ENCODE measurements around the gene FHAD1. TPM values are rescaled to one million over a fixed set of nuclear protein-coding genes. Genes with fewer than 3 reads are reported as not detected.

Gene FHAD1
- total RNA-seq, 1 experiment from 2014 or later: 1.9 TPM

DNA sequence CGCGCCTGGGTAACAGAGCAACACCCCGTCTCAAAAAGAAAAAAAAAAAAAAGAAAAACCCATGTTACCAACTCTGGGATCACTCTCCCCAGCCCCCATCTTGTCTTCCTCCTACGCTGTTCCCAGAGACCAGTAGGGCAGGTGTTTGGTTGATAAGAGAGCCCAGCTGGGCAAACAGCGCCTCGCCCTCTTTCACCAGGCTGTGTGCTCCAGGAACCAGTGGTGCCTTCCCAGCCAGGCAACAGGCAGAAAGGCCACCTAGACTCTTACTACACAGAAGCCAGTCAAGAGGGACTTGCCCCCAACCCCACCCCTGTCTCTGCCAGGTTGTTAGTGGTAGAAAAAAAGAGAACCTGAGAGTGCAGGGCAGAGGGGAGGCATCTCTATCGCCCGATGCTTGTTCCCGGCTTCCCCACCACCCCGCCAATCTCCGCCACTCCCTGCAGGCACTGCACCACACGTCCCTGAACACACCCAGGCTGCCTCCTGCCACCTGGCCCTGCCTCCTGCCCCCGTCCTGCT lies 177.2 kb downstream of the FHAD1 start:
- no peaks in the 10 kb centered on the region for H3K27me3 ChIP-seq (ENCODE audit: insufficient read depth, low read length)
- H3K23ac ChIP-seq (ENCODE audit: insufficient read length, low read depth, low read length): no peak overlapping the region
- no peaks in the 10 kb centered on the region for H3K23me2 ChIP-seq (ENCODE audit: insufficient read length, low read depth, low read length, poor library complexity, severe bottlenecking)
- no peak overlapping the region for H2BK120ac ChIP-seq (ENCODE audit: low read depth, low read length, poor library complexity, severe bottlenecking)
- no peaks in the 10 kb centered on the region for H4K20me1 ChIP-seq (ENCODE audit: control insufficient read depth, insufficient read depth, insufficient read length)
- no peaks in the 10 kb centered on the region for H3K79me2 ChIP-seq (ENCODE audit: insufficient read depth, low read length)
- no peak overlapping the region for H2AK5ac ChIP-seq (ENCODE audit: insufficient read length, low read length)
- no peak overlapping the region for H2AFZ ChIP-seq (ENCODE audit: low read length)
- TF ChIP-seq, protein P1, sequence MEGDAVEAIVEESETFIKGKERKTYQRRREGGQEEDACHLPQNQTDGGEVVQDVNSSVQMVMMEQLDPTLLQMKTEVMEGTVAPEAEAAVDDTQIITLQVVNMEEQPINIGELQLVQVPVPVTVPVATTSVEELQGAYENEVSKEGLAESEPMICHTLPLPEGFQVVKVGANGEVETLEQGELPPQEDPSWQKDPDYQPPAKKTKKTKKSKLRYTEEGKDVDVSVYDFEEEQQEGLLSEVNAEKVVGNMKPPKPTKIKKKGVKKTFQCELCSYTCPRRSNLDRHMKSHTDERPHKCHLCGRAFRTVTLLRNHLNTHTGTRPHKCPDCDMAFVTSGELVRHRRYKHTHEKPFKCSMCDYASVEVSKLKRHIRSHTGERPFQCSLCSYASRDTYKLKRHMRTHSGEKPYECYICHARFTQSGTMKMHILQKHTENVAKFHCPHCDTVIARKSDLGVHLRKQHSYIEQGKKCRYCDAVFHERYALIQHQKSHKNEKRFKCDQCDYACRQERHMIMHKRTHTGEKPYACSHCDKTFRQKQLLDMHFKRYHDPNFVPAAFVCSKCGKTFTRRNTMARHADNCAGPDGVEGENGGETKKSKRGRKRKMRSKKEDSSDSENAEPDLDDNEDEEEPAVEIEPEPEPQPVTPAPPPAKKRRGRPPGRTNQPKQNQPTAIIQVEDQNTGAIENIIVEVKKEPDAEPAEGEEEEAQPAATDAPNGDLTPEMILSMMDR (conservative IDR thresholded peaks at IDR 0.05): no peak
- H3T11ph ChIP-seq (ENCODE audit: low read length): no peak overlapping the region
- H3K9me3 Mint-ChIP-seq: peaks cover 7 to 8% of the 10 kb centered on the region in 2 experiments
- H3K4me2 ChIP-seq (ENCODE audit: insufficient read depth, insufficient read length, low read length): no peak overlapping the region
- no peak overlapping the region for H2BK5ac ChIP-seq (ENCODE audit: insufficient read length, low read length)
- H2BK15ac ChIP-seq (ENCODE audit: low read depth, low read length): no peak overlapping the region
- H3K27me3 Mint-ChIP-seq (ENCODE audit: low read depth): peaks cover 2% of the 10 kb centered on the region; the same call in 1 of the 2 replicates
- peaks cover 4 to 16% (median 14%) of the 10 kb centered on the region in 3 experiments; a peak in 6 of 7 replicates for H3K36me3 Mint-ChIP-seq (ENCODE audit: insufficient read depth in 1 of 3, low read depth in 3 of 3)
- H3K27ac ChIP-seq (ENCODE audit: insufficient read length, low read depth, low read length): no peak overlapping the region
- H3K4me3 Mint-ChIP-seq: no peak overlapping the region
- no peak overlapping the region for H4K8ac ChIP-seq (replicated peaks; ENCODE audit: insufficient read length, low read depth, low read length)
- H3K56ac ChIP-seq (ENCODE audit: insufficient read length, low read depth, low read length): no peak overlapping the region
- H3K4me1 Mint-ChIP-seq: peaks cover 8 to 12% of the 10 kb centered on the region in 2 experiments
- H3K14ac ChIP-seq (ENCODE audit: insufficient read depth, low read length): no peak overlapping the region
- H3K79me1 ChIP-seq (ENCODE audit: insufficient read depth, low read depth, low read length, poor library complexity, severe bottlenecking): no peaks in the 10 kb centered on the region
- H4K91ac ChIP-seq (ENCODE audit: insufficient read length, low read depth, low read length): no peak overlapping the region
- no peak overlapping the region for H3K18ac ChIP-seq (ENCODE audit: insufficient read length, low read depth, low read length)
- no peak for DNase-seq
- no peak overlapping the region for H3K9ac ChIP-seq (ENCODE audit: extremely low read depth, insufficient read length, low read length)
- no CpG with 5 or more reads among the region's 13 CpGs for whole genome bisulfite sequencing (ENCODE audit: extremely low coverage, insufficient read length, low lambda C conversion rate)
- no peak overlapping the region for H2BK20ac ChIP-seq (ENCODE audit: low read depth, low read length, poor library complexity, severe bottlenecking)
- no peak overlapping the region for H3K4ac ChIP-seq (ENCODE audit: low read depth, low read length)
- H3K4me1 ChIP-seq (ENCODE audit: insufficient read depth, low read length): no peaks in the 10 kb centered on the region
- H4K5ac ChIP-seq (ENCODE audit: insufficient read length, low read depth, low read length): no peak overlapping the region
- no peak overlapping the region for H2BK12ac ChIP-seq (ENCODE audit: insufficient read length, low read depth, low read length)
- no peaks in the 10 kb centered on the region for H3K9me3 ChIP-seq (ENCODE audit: control insufficient read depth, low read depth, low read length)
- no peak overlapping the region for H3K27ac Mint-ChIP-seq
